C4-2B (cell line): ENCODE data around the gene GRIP1.

ENCODE experiments used
- CTCF ChIP-seq: fragments of 450-650 bp; conservative IDR thresholded peaks from 2 replicates; pipeline ENCODE4 v1.5.1; 2017; ENCODE audit warnings: mild to moderate bottlenecking
- ZFX ChIP-seq: fragments of 450-650 bp; IDR thresholded peaks from 2 replicates; pipeline ENCODE4 v1.6.1; 2017

- TF ChIP-seq CTCF: no peak
- TF ChIP-seq ZFX: no peak
Observed at GRCh38 chr12:66663611-66664010, 15.3 kb downstream of the GRIP1 start.
